Measurements from ENCODE around the gene NXPE1.

DNA sequence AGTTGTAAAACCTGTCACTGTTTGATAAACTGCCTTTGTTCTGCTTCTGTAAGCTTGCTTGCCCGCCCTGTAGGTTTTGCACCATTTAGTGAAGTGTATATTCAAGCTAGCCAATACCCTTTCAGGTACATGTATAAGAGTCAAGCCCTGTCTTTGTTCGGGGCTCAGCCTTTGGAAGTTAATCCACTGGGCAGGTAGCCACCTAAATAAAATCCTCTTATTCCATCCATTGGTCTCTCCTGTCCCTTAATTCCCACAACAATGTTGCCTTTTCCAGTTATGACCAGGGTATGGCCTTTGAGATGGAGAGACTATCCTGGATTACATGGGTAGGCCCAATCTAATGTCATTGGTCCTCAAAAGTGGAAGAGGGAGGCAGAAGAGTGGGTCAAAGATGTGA, 34.0 kb downstream of the NXPE1 start:
- no peak for TF ChIP-seq GATA2 (IDR thresholded peaks at IDR 0.05; ENCODE audit: low read depth, low read length)
- TF ChIP-seq GATA3 (IDR thresholded peaks at IDR 0.05; ENCODE audit: low read depth, low read length): no peak

Data from SH-SY5Y (cell line).